NOMO-1 treated with DMSO at 0.1 percent for 48 hours (cell line): Measurements from ENCODE around the gene CPEB2.

Source experiments
- DNase-seq: peaks from one replicate; lab custom pipeline; 2025; ENCODE audit not compliant: unreplicated experiment; lab: John Stamatoyannopoulos, UW

Gene CPEB2

DNA sequence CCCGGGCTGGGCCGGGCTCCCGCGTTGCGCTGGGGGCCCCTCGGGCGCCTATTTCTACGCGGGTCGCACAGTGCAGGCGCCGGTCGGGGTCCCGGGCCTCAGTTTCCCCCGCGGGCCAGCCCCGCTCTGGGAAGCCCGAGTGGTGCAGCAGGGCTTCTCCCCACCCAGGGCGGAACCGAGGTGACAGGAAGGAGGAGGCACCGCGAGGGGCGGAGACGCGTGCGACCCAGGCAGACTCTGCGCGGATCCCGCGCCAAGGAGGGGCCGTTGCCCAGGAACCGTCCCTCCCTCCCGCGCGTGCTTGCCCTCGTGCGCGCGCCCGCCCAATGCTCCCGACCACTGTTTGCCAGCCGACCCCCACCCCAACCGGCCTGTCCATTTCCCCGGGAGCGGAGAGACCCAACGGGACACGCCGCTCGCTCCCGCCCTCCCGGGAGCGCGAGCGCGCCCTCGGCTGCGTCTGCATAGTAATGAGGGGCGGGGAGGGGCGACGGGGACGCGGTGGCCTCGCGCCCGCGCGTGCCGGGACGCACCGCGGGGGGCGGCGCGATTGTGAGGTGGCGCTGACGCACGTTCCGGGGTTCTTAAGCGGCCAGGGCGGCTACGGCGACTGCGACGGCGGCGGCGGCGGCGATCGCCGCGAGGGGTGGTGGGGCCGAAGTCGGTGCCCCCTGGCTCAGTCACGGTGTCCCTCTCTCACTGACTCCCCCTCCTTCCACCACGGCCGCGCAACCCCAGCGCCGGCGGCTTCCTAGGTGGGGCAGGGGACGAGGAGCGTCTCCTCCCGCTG, at the start of gene CPEB2:
TSS of gene CPEB2 (plus strand) at position 613 of the 790 bp plus-strand sequence. CDS start 193 bp downstream, outside the sequence.
- peak; percentile 96 for DNase-seq

- peak; percentile 35 for DNase-seq
Observed at GRCh38 chr4:14958436-14958835, 43.8 kb upstream of the CPEB2 start.

DNA sequence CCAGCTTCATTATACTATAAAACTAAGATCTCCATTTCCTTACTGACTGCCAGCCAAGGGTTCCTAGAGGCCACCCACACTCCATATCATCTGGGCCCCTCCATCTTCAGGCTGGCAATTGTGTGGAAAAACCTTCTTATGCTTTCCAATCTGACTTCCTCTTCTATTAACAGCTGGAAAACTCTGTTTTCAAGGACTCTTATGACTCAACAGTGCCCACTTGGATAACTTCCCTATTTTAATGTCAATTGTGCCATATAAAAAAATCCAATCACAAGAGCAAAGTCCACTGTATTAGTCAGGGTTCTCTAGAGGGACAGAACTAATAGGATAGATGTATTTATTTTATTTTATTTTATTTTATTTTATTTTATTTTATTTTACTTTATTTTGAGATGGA, 41.0 kb upstream of the CPEB2 start:
- peak; percentile 3 for DNase-seq

GRCh38 chr4:14965071-14965470, 37.2 kb upstream of the CPEB2 start:
- no peak for DNase-seq

DNA sequence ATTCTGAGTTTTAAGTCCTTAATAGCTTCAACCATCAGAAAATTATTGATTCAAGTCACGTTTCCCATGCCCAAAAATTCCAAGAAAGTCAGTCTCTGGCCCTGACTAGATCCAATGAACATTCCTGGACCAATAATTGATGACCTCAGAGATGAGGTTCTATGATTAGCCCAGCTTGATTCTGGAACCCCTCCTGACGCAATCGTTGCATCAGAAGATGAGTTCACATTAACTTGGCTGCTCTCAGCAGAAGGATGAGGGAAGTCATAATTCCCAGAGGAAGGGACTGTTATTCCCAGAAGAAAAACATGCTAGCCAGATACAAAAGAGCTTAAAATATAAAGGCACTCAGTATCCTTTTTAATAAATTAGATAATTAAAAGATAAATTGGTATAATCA, 34.3 kb upstream of the CPEB2 start:
- DNase-seq = no peak

GRCh38 chr4:14977830-14978229, 24.5 kb upstream of the CPEB2 start:
- no peak for DNase-seq

GRCh38 chr4:14984448-14984847, 17.8 kb upstream of the CPEB2 start:
- DNase-seq = no peak

- DNase-seq = no peak
Observed at GRCh38 chr4:14985161-14985560, 17.1 kb upstream of the CPEB2 start.

GRCh38 chr4:14985843-14986242, 16.4 kb upstream of the CPEB2 start:
- DNase-seq = no peak

GRCh38 chr4:14987054-14987453, 15.2 kb upstream of the CPEB2 start:
- DNase-seq = no peak

DNA sequence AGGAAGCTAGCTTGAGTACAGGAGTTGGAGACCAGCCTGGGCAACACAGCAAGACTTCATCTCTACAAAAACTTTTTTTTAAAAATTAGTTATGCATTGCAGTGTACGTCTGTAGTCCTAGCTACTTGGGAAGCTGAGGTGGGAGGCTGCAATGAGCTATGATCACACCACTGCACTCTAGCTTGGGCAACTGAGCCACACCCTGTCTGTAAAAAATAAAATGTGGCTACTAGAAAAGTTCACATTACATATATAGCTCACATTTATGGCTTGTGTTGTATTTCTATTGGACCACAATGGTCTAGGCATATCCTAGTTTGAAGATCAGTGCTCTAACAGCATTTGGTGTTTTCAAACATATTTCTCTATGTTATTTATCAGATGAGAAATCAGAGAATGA, 11.8 kb upstream of the CPEB2 start:
- DNase-seq = no peak

DNA sequence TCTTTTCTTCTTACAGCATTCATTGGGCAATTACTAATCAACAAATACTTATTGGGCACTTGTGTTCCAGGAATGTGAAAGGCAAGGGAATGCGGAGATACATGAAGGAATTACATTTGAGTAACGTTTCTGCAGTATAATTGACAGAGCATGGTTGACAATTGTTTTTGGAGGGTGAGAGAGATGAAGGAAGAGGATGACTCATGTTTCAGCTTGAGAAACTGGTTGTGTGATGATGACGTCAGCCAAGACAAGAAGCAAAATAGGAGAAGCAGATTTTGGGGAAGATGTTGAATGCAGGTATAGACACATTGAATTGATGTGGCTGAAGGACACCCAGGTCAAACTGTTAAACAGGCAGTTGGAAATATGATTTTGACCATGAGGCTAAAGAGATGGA, 8.0 kb upstream of the CPEB2 start:
- DNase-seq = peak; percentile 89

DNA sequence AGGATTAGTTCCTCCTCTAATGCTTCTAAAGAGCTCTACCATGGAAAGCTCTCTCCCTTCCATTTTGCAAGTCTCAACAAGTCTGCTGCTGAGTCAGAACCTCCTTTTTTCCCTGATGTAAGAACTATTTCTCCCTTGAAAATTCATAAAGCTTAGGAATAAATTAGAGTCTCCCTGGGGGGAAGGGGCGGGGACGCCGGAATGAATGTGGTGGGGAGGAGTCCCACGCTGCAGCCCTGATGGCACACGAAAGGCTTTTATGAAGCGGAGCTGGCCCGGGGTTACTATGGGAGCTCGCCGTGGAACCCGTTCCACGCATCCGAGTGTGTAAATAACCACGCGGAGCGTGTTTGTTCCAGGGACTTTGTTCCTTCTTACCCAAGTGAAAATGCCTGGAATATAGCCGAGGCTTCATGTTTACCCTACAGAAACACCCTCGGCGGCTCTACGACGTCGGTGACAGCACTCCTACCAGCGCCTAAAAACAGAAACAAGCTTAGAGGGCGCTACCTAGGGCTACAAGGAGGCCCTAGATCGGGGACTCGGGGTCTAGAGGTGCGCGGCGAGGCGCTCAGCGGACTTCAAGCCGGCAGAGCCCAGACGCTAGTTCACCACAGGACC, 923 bp upstream of the CPEB2 start:
- peak; percentile 63 for DNase-seq

DNA sequence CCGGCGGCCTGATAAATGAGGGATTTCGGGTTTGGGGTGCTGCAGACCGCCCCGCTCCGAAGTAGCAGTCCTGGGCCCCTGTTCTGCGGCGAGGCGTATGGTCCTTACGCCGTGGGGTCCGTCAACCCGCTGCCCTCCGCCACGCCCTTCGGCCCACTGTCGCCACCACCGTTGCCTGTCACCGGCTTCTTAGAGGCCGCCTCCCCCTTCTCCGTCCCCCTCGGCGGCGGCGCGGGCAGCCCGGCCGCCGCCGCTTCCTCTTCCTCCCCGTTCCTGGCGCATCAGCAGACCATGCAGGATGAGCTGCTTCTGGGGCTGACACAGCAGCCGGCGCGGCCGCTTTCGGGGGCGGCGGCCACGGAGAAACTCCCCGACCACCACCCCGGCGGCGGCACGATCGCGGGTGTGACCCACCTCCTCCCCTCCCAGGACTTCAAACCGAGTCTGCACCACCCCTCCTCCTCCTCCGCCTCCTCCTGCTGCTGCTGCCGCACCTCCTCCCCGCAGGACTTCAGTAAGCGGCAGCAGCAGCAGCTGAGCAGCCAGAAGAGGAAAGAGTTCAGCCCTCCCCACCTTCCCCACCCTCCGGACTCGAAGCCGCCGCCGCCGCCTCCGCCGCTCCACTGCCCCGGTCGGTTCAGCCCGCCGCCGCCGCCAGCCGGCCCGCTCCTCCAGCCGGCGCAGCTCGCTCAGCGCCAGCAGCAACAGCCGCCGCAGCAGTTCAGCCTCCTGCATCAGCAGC, 549 bp downstream of the CPEB2 start:
- peak; percentile 79 for DNase-seq

- DNase-seq = peak; percentile 30
Observed at GRCh38 chr4:15003401-15003890, 1.2 kb downstream of the CPEB2 start.

GRCh38 chr4:15003891-15004738, 1.8 kb downstream of the CPEB2 start:
- DNase-seq = peak; percentile 23

DNA sequence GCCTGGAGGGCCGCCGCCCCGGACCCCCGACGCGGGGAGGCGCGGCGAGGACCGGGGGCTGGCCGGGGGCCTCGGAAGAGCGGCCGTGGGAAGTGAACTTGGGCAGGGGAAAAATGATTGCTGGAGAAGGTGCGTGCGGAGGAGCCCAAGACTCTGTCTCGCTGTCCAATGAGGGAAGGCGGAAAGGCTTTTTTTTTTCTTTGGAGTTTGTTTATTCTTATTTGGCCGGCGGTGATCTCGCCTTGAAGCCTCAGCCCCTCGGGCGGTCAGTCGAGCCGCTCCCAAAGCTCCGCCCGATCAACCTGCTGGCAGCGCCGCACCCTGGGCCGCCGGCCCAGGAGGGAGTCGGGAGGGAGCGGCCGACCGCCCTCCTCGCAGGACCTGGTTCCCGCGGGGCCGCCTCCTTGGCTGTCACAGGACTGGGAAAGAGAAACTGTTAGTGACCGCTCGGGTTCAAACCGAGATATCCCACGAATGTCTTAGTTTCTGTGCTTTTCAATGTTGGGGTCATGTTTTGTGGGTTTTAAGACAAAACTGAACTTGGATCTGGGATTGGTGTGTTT, 2.5 kb downstream of the CPEB2 start:
- DNase-seq = peak; percentile 45

DNA sequence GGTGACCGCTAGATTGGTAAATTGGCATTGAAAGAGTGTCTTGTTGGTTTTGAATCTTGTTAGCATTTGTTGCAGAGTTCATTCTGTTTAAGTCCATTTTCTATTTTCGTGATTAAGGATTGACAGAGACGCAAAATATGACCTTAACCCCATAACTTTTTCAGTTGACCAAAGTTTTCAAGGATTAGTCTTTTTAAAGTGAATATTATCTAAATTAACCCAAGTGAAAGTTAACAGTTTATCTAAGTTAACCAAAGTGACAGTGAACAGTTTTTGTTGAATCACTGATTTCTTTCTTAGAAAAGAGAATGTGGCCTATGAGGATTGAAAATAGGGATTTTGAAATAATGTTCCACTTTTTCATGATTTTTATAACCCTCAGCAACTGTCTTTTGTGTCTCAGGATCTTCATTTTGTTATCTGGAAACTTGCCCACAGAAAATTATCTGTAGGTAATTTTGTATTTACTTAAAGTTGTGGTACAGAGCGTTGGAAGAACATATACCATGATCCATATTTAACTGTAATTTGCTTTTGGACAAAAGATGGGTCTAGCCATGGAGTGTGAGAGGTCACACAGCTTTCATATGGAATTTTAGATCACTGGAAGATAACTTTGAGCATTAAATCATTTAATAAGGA, 3.3 kb downstream of the CPEB2 start:
- DNase-seq = no peak

GRCh38 chr4:15006416-15007024, 4.2 kb downstream of the CPEB2 start:
- peak; percentile 18 for DNase-seq

DNA sequence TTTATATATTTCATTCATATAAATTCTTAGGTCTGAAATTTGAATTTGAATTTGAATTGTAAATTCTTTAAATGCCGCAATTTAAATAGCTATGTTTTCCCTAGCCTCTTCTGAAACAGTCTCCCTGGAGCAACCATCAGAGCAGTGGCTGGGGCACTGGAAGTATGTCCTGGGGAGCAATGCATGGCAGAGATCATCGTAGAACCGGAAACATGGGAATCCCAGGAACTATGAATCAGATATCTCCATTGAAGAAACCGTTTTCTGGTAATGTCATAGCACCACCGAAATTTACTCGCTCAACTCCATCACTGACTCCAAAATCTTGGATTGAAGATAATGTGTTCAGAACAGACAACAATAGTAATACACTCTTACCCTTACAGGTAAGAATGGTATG, 4.9 kb downstream of the CPEB2 start:
- DNase-seq = no peak
